Upper lobe of left lung (tissue), 4 donors: Measurements from ENCODE around the gene SIRT3.

ENCODE experiments used
- CTCF ChIP-seq, 6 experiments: fragments of 450-650 bp in 4 of 6; fragments of 200-600 bp in 2 of 6; sonication (generic) in 2 of 6; IDR thresholded peaks; one replicate each; pipeline ENCODE4 v1.5.1; 2016 to 2019; ENCODE audit warnings: antibody characterized with exemption in 6 of 6
- POLR2A ChIP-seq, 4 donors: fragments of 450-650 bp; IDR thresholded peaks; one replicate each; pipeline ENCODE4 v1.5.1; 2016 to 2017; ENCODE audit warnings: antibody characterized with exemption in 4 of 4, mild to moderate bottlenecking in 2 of 4
- POLR2AphosphoS5 ChIP-seq, 2 donors: sonication (generic); formaldehyde crosslinking; IDR thresholded peaks; one replicate each; pipeline ENCODE4 v1.5.1; 2017; ENCODE audit warnings: antibody characterized with exemption in 2 of 2

GRCh38 chr11:203056-203944, 32.8 kb downstream of the SIRT3 start:
- no peak for TF ChIP-seq CTCF (IDR thresholded peaks at IDR 0.05)
- no peak for TF ChIP-seq POLR2AphosphoS5 (IDR thresholded peaks at IDR 0.05)
- TF ChIP-seq POLR2A (IDR thresholded peaks at IDR 0.05): no peak
